ENCODE data around the gene TMEM220. TPM values are rescaled to one million over a fixed set of nuclear protein-coding genes. Genes with fewer than 3 reads are reported as not detected.

The TMEM220 gene
- total RNA-seq, 1 experiment from 2014 or later, result not detected

- no peak overlapping the region for H3K4me2 ChIP-seq (ENCODE audit: low read length)
- intact Hi-C loops (cut with micrococcal nuclease), result no loop called here
- ATAC-seq (no peak), DNase-seq (ENCODE audit: low read depth, low spot score) (no peak)
- no peaks in the 10 kb centered on the region for H4K20me1 ChIP-seq (ENCODE audit: insufficient read depth)
- no peak overlapping the region for H3K4me3 ChIP-seq (replicated peaks in 1 of 2; ENCODE audit: low read depth in 1 of 2, low read length in 2 of 2)
- H3K9ac ChIP-seq (ENCODE audit: low read length), result no peak overlapping the region
- no peaks in the 10 kb centered on the region for H3K4me1 ChIP-seq (ENCODE audit: control insufficient read depth in 1 of 2, insufficient read depth in 2 of 2, low read length in 2 of 2)
- TF ChIP-seq CBX3 (IDR thresholded peaks at IDR 0.05; ENCODE audit: low read depth) (no peak), EZH2phosphoT487 (IDR thresholded peaks at IDR 0.05; ENCODE audit: borderline replicate concordance) (no peak), SIN3A (IDR thresholded peaks at IDR 0.05; ENCODE audit: low read depth) (no peak), SP1 (IDR thresholded peaks at IDR 0.05; ENCODE audit: low read depth) (no peak), YY1 (IDR thresholded peaks at IDR 0.05; ENCODE audit: extremely low read depth, insufficient replicate concordance, low read depth, low read length) (no peak)
- BruUV-seq (replicated peaks), result no TSS peak
- H3K27me3 ChIP-seq (ENCODE audit: insufficient read depth, low read length), result peaks cover 41% of the 10 kb centered on the region
- H3K36me3 ChIP-seq (ENCODE audit: control insufficient read depth in 1 of 2, insufficient read depth in 2 of 2, low read length in 2 of 2), result no peaks in the 10 kb centered on the region
- ChIA-PET CTCF (no interaction called here), POLR2A (no interaction called here), RAD21 (ENCODE audit: low non-redundant PET in 1 of 2, low total read pairs in 2 of 2, uncharacterized antibody in 2 of 2, unreplicated experiment in 2 of 2) (no interaction called here)
- no peaks in the 10 kb centered on the region for H3K9me2 ChIP-seq (ENCODE audit: insufficient read depth)
- no peaks in the 10 kb centered on the region for H3K79me2 ChIP-seq (ENCODE audit: insufficient read depth, low read length)
- no peak overlapping the region for H3K27ac ChIP-seq (ENCODE audit: low read depth, low read length)
- H2AFZ ChIP-seq (ENCODE audit: low read depth, low read length, poor library complexity, severe bottlenecking), result no peak overlapping the region
- no peaks in the 10 kb centered on the region for H3K9me3 ChIP-seq (ENCODE audit: control insufficient read depth in 1 of 2, insufficient read depth in 1 of 2, low read depth in 1 of 2, low read length in 2 of 2)
Measured at GRCh38 chr17:10744501-10745000, 14.7 kb upstream of the TMEM220 start.

DNA sequence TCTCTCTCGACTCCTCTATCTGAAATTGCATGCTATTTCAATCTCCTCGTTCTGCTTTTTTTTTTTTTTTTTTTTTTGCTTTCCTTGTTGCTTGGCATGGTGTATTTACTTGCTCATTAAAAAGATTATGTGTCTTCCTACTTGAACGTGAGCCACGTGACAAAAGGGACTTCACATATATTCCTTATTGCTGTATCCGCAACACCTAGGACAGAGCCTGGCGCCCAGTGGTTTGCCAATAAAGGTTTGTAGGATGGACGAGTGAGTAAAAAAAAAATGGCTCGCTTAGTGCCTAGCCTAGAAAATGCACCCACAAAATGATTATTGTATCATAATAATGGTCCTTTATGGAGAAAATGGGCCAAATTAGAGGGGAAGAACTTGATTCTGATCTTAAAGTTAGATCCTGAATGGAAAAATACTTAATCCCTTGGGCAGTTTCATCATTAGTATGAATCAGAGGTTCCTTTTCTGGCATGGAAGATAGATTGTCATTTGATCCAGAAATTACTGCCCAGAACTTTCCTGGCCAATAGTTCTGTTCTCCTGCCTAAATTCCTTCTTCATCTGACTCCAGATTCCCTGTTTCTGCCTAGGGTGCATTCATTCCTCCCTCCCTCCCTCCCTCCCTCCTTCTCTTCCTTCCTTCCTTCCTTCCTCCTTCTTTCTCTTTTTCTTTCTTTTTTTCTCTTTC, 13.6 kb upstream of the TMEM220 start:
- BruUV-seq (replicated peaks), result no TSS peak
- H3K9me2 ChIP-seq (ENCODE audit: insufficient read depth), result no peaks in the 10 kb centered on the region
- H3K4me1 ChIP-seq (ENCODE audit: control insufficient read depth in 1 of 2, insufficient read depth in 2 of 2, low read length in 2 of 2), result no peaks in the 10 kb centered on the region
- no peak overlapping the region for H3K4me3 ChIP-seq (replicated peaks in 1 of 2; ENCODE audit: low read depth in 1 of 2, low read length in 2 of 2)
- H3K9ac ChIP-seq (ENCODE audit: low read length), result no peak overlapping the region
- ChIA-PET CTCF (no interaction called here), RAD21 (ENCODE audit: low non-redundant PET in 1 of 2, low total read pairs in 2 of 2, uncharacterized antibody in 2 of 2, unreplicated experiment in 2 of 2) (no interaction called here), POLR2A (no interaction called here)
- H3K4me2 ChIP-seq (ENCODE audit: low read length), result no peak overlapping the region
- peaks cover 40% of the 10 kb centered on the region for H3K27me3 ChIP-seq (ENCODE audit: insufficient read depth, low read length)
- no peak for ATAC-seq
- no peaks in the 10 kb centered on the region for H3K9me3 ChIP-seq (ENCODE audit: control insufficient read depth in 1 of 2, insufficient read depth in 1 of 2, low read depth in 1 of 2, low read length in 2 of 2)
- H3K27ac ChIP-seq (ENCODE audit: low read depth, low read length), result no peak overlapping the region
- intact Hi-C loops (cut with micrococcal nuclease), result no loop called here
- H3K36me3 ChIP-seq (ENCODE audit: control insufficient read depth in 1 of 2, insufficient read depth in 2 of 2, low read length in 2 of 2), result no peaks in the 10 kb centered on the region
- no peak for DNase-seq (ENCODE audit: low read depth, low spot score)
- no peak overlapping the region for H2AFZ ChIP-seq (ENCODE audit: low read depth, low read length, poor library complexity, severe bottlenecking)
- no peaks in the 10 kb centered on the region for H4K20me1 ChIP-seq (ENCODE audit: insufficient read depth)
- no peaks in the 10 kb centered on the region for H3K79me2 ChIP-seq (ENCODE audit: insufficient read depth, low read length)
- TF ChIP-seq SIN3A (IDR thresholded peaks at IDR 0.05; ENCODE audit: low read depth) (no peak), ZNF274 (IDR thresholded peaks at IDR 0.05; ENCODE audit: low read depth, low read length) (no peak), SP1 (IDR thresholded peaks at IDR 0.05; ENCODE audit: low read depth) (no peak), RAD21 (IDR thresholded peaks at IDR 0.05; ENCODE audit: low read depth) (no peak), ZFX (IDR thresholded peaks at IDR 0.05) (no peak), EGR1 (IDR thresholded peaks at IDR 0.05; ENCODE audit: low read depth) (no peak), CBX3 (IDR thresholded peaks at IDR 0.05; ENCODE audit: low read depth) (no peak), JUND (IDR thresholded peaks at IDR 0.05) (no peak), YY1 (IDR thresholded peaks at IDR 0.05; ENCODE audit: extremely low read depth, insufficient replicate concordance, low read depth, low read length) (no peak), POLR2A (IDR thresholded peaks at IDR 0.05; ENCODE audit: borderline replicate concordance, extremely low read depth, insufficient read depth, insufficient read length) (no peak)
- TF ChIP-seq, protein P1, sequence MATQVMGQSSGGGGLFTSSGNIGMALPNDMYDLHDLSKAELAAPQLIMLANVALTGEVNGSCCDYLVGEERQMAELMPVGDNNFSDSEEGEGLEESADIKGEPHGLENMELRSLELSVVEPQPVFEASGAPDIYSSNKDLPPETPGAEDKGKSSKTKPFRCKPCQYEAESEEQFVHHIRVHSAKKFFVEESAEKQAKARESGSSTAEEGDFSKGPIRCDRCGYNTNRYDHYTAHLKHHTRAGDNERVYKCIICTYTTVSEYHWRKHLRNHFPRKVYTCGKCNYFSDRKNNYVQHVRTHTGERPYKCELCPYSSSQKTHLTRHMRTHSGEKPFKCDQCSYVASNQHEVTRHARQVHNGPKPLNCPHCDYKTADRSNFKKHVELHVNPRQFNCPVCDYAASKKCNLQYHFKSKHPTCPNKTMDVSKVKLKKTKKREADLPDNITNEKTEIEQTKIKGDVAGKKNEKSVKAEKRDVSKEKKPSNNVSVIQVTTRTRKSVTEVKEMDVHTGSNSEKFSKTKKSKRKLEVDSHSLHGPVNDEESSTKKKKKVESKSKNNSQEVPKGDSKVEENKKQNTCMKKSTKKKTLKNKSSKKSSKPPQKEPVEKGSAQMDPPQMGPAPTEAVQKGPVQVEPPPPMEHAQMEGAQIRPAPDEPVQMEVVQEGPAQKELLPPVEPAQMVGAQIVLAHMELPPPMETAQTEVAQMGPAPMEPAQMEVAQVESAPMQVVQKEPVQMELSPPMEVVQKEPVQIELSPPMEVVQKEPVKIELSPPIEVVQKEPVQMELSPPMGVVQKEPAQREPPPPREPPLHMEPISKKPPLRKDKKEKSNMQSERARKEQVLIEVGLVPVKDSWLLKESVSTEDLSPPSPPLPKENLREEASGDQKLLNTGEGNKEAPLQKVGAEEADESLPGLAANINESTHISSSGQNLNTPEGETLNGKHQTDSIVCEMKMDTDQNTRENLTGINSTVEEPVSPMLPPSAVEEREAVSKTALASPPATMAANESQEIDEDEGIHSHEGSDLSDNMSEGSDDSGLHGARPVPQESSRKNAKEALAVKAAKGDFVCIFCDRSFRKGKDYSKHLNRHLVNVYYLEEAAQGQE (IDR thresholded peaks at IDR 0.05; ENCODE audit: low read depth), result no peak
- TF ChIP-seq, protein P2, sequence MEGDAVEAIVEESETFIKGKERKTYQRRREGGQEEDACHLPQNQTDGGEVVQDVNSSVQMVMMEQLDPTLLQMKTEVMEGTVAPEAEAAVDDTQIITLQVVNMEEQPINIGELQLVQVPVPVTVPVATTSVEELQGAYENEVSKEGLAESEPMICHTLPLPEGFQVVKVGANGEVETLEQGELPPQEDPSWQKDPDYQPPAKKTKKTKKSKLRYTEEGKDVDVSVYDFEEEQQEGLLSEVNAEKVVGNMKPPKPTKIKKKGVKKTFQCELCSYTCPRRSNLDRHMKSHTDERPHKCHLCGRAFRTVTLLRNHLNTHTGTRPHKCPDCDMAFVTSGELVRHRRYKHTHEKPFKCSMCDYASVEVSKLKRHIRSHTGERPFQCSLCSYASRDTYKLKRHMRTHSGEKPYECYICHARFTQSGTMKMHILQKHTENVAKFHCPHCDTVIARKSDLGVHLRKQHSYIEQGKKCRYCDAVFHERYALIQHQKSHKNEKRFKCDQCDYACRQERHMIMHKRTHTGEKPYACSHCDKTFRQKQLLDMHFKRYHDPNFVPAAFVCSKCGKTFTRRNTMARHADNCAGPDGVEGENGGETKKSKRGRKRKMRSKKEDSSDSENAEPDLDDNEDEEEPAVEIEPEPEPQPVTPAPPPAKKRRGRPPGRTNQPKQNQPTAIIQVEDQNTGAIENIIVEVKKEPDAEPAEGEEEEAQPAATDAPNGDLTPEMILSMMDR (IDR thresholded peaks at IDR 0.05 in 2 of 3, conservative IDR thresholded peaks at IDR 0.05 in 1 of 3; ENCODE audit: borderline replicate concordance in 1 of 3, insufficient read depth in 1 of 3, low read depth in 2 of 3, low read length in 2 of 3), result no peak
